GM18511 (cell line): Measurements from ENCODE around the gene RPS25.
"Not testable (repeated sequence)": the region's sequence is repeated elsewhere in the genome, so short reads cannot be mapped to it uniquely, and the experiment has no call there.

Experiments used
- ATAC-seq: cut with Tn5 transposase; IDR thresholded peaks from one replicate; pipeline ENCODE4 v1.9.1; 2021; ENCODE audit warnings: mild to moderate bottlenecking, moderate library complexity; ENCODE audit not compliant: unreplicated experiment

Gene RPS25

DNA sequence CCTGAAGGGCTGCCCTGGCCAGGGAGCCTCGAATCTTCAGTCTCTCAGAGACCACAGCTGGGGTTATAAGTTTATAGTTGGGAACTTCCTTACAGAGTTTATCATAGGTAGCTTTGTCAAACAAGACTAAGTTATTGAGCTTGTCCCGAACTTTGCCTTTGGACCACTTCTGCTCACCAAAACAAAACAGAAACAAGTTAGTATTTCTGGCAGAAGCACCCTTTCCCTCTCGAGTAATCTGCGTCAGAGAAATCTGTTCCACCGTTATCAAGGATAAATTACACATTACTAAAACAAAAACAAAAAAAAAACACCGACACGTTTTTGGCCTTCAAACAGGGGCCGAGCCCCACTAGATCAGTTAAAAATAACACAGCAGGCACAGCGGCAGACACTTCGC, 766 bp downstream of the RPS25 start:
- not testable (repeated sequence) for ATAC-seq

DNA sequence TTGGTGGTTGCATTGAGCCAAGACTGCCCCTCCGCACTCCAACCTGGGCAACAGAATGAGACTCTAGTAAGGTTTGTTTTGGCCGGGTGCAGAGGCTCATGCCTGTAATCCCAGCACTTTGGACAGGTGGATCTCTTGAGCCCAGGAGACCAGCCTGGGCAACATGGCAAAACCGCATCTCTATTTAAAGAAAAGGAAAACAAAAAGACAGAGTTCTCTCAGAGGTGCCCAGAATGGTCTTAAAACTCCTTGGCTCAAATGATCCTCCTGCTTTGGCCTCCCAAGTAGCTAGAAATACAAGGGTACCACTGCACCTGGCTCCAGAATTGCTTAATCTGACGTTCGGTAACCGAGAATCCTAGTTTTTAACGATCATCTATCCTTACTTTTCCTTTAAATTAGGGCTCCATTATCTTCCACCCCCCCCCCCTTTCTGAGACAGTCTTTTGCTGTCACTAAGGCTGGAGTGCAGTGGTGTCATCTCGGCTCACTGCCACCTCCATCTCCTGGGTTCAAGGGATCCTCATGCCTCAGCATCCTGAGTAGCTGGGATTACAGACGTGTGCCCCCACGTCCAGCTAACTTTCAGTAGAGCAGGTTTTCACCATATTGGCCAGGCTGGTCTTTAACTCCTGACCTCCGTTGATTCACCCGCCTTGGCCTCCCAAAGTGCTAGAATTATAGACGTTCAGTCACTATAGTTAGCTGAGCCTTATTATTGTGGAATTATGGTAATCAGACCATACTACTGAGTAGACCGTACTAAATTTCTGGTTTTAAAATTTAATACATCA, 1.7 kb downstream of the RPS25 start:
- ATAC-seq = no peak

DNA sequence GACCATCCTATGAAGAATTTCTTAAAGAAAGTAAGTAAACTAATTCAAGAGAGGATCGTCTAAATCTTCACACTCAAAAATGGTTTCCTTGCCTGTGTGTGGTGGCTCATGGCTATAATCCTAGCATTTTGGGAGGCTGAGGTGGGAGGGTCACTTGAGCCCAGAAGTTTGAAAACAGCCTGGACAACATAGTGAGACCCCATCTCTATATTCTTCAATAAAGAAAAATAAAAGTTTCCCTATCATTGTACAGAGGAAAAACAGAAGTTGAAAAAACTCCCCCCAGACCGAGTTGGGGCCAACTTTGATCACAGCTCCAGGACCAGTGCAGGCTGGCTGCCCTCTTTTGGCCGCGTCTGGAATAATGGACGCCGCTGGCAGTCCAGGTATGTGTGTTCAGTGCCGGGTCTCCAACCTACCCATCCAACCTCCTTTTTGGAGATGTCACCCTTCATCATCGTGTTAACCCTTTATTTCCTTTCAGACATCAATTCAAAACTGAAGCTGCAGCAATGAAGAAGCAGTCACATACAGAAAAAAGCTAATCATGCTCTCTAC, 3.0 kb downstream of the RPS25 start:
- no peak for ATAC-seq

GRCh38 chr11:119014209-119014924, 3.8 kb downstream of the RPS25 start:
- no peak for ATAC-seq

GRCh38 chr11:119012629-119013170, 5.4 kb downstream of the RPS25 start:
- no peak for ATAC-seq

DNA sequence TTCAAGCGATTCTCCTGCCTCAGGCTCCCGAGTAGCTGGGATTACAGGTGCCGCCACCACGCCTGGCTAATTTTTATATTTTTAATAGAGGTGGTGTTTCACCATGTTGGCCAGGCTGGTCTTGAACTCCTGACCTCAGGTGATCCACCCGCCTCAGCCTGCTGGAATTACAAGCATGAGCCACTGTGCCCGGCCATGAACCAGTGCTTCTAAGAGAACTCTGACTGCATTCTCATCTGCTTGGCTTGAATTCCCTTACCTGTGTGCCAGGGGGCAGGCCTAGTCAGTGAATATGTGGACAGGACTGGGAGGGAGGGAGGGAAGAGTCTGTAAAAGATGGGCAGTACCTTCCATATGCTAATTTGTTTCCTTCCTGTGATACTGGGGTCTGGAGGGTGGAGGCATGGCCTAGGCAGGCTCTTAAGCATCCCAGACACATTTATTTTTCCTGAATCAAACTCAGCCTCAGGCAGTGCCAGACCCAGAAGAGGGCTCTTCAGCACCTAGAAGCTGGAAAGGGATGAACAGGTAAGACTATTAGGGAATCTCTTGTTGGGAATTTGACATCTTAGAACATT, 6.6 kb downstream of the RPS25 start:
- no peak for ATAC-seq

GRCh38 chr11:119006656-119007055, 11.5 kb downstream of the RPS25 start:
- ATAC-seq = no peak

DNA sequence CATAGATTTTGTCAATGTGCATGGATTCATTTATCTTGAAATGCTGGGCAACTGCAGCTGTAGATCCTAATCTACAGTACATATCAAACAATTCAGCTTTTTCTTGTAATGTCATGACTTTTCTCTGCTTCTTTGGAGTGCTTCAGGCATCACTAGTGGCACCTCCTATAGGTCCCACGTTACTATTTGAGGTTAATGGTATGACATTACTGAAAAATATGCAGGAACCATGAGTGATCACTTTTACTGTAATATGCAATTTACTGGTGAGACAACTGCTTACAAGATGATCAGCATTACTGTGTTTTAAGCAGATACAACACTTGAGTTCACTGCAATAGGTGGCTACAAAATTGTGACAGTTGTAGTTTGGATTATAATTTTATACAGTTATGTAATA, 17.2 kb downstream of the RPS25 start:
- no peak for ATAC-seq

GRCh38 chr11:118998822-118999221, 19.3 kb downstream of the RPS25 start:
- no peak for ATAC-seq

DNA sequence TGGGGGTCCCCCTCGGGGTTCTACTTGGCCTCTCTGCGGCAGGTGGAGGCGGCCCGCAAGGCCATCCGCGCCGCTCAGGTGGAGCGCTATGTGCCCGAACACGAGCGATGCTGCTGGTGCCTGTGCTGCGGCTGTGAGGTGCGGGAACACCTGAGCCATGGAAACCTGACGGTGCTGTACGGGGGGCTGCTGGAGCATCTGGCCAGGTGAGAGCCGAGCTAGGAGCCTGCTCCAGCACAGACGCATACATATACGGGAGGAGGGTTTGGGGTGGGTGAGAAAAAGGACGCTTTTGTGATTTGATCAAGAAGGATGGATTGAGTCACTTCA, 19.8 kb downstream of the RPS25 start:
- no peak for ATAC-seq

- ATAC-seq = peak; percentile 94
Observed at GRCh38 chr11:118997627-118998387, 20.3 kb downstream of the RPS25 start, which contains the start of gene CENATAC. Gene CENATAC (plus strand): TSS chr11:118998138. CDS start chr11:118998198, 60 bp downstream.

DNA sequence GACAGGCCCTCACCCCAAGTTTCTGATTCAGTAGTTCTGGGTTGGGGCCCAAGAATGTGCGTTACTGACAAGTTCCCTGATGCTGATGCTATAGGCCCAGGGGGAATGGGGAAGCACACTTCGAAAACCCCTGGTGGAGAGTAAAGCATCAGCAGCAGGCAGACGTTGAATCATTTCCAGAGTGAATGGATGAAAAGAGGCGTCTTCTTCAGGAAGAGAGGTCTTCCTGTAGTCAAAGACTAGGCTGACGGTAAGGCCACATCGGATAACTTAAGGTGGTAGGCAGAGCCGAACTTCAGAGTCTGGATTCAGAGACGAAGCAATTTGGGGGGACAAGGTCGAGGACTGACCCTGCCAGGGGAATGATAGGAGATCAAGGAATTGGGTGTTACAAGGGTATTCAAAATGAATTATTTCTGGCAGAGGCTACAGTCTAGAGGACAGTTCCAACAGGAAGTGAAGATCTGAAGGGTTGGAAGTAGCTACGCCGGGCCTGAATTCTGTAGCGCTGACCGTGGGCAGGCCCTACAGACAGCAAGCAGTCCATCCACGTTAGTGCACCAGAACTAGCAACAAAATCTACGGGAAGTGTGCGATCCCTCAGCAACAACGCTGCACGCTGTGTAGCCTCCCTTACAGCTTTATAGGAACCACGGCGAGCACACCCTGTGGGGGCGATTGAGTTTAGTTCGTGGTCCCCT, 21.1 kb downstream of the RPS25 start:
- ATAC-seq = peak; percentile 34

DNA sequence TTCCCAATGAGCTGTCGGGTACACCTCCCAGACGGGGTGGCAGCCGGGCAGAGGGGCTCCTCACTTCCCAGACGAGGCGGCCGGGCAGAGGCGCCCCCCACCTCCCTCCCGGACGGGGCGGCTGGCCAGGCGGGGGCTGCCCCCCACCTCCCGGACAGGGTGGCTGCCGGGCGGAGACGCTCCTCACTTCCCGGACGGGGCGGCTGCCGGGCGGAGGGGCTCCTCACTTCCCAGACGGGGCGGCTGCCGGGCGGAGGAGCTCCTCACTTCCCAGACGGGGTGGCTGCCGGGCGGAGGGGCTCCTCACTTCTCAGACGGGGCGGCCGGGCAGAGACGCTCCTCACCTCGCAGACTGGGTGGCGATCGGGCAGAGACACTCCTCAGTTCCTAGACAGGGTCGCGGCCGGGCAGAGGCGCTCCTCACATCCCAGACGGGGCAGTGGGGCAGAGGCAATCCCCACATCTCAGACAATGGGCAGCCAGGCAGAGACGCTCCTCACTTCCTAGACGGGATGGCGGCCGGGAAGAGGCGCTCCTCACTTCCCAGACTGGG, 26.6 kb downstream of the RPS25 start:
- not testable (repeated sequence) for ATAC-seq

GRCh38 chr11:118988280-118988679, 29.9 kb downstream of the RPS25 start:
- no peak for ATAC-seq

- no peak for ATAC-seq
Observed at GRCh38 chr11:118984825-118985224, 33.3 kb downstream of the RPS25 start.

GRCh38 chr11:118984337-118984736, 33.8 kb downstream of the RPS25 start:
- ATAC-seq = not testable (repeated sequence)

DNA sequence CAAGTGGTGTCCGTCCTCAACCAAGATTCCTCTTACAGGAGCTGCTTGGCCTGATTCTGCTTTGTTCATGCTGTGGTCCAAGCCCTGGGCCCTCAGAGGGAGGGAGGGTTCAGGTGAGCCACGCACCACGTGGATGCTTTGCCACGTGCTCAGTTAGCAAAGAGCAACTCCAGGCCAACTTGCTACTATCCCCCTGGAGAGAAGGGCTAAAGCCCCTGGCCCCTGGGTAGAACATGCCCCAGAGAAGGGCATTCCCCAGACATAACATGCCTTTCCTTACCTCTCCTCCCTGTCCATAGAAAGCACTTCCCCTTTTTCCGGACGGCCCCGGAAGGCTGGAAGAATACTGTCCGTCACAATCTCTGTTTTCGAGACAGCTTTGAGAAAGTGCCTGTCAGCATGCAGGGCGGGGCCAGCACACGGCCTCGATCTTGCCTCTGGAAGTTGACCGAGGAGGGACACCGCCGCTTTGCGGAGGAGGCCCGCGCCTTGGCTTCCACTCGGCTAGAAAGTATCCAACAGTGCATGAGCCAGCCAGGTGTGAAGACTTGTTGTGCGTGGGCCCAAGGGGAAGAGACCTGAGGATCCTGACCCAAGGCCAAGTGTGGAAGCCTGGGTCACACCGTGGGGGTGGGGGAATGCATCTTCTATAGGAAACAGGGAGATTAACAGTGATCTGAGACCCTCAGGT, 37.8 kb downstream of the RPS25 start:
- no peak for ATAC-seq

DNA sequence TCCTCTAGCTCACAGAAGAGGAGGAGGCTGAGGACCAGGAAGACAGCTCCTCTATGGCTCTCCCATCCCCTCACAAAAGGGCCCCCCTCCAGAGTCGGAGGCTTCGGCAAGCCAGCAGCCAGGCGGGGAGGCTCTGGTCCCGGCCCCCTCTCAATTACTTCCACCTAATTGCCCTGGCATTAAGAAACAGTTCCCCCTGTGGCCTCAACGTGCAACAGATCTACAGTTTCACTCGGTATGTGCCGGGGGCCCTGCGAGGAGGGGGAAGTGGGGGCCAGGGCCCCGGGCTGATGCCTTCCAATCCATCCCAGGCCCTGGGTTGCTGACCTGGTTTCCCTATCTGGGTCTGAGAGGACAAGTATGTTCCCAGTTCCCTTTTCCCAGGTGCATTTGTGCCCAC, 38.7 kb downstream of the RPS25 start:
- ATAC-seq = no peak
